Measurements from ENCODE around the gene KIFC1.
"Not testable (repeated sequence)": the region's sequence is repeated elsewhere in the genome, so short reads cannot be mapped to it uniquely, and the experiment has no call there.

Gene KIFC1

DNA sequence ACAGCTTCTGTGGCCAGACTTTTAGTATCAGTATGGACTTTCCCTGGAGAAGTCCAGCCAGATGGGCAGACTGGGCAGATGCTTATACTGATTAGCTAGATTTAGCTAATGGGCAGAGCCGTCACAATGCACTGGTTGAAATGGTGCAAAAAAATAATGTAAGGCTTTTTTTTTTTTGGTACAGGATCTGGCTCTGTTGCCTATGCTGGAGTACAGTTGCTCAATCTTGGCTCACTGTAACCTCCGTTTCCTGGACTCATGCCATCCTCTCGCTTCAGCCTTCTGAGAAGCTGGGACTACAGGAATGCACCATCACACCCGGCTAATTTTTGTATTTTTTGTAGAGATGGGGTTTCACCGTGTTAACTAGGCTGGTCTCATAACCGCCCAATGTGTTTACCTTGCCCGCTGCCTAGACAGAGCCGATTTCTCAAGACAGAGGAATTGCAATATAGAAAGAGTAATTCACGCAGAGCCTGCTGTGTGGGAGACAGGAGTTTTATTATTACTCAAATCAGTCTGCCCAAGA lies 16.4 kb upstream of the KIFC1 start:
- H3K4me1 ChIP-seq: no peaks in the 10 kb centered on the region
- no peak overlapping the region for H3K27ac ChIP-seq
- no peak overlapping the region for H3K4me2 ChIP-seq
- no peaks in the 10 kb centered on the region for H3K27me3 ChIP-seq
- no peak for TF ChIP-seq Cebpa-rat (IDR thresholded peaks at IDR 0.05)
- H3K9ac ChIP-seq: no peak overlapping the region
- no peak overlapping the region for H3K4me3 ChIP-seq
- H3K36me3 ChIP-seq: no peaks in the 10 kb centered on the region
- no peaks in the 10 kb centered on the region for H4K20me1 ChIP-seq
- no peaks in the 10 kb centered on the region for H3K9me3 ChIP-seq

DNA sequence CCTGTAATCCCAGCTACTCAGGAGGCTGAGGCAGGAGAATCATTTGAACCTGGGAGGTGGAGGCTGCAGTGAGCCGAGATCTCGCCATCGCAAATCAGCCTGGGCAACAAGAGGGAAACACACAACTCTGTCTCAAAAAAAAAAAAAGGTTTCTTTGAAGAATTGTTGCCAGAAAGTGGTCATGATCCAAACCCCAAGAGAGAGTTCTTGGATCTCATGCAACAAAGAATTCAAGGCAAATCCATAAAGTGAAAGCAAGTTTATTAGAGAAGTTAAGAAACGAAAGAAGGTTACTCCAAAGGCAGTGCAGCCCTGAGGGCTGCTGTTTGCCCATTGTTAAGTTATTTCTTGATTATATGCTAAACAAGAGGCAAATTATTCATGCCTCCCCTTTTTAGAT lies 14.5 kb upstream of the KIFC1 start:
- Histone ChIP-seq H4K20me1 (no peaks in the 10 kb centered on the region), H3K9me3 (no peaks in the 10 kb centered on the region), H3K4me1 (no peaks in the 10 kb centered on the region), H3K27me3 (no peaks in the 10 kb centered on the region), H3K27ac (no peak overlapping the region), H3K36me3 (no peaks in the 10 kb centered on the region), H3K9ac (no peak overlapping the region), H3K4me2 (no peak overlapping the region), H3K4me3 (no peak overlapping the region)
- TF ChIP-seq Cebpa-rat (IDR thresholded peaks at IDR 0.05): no peak

DNA sequence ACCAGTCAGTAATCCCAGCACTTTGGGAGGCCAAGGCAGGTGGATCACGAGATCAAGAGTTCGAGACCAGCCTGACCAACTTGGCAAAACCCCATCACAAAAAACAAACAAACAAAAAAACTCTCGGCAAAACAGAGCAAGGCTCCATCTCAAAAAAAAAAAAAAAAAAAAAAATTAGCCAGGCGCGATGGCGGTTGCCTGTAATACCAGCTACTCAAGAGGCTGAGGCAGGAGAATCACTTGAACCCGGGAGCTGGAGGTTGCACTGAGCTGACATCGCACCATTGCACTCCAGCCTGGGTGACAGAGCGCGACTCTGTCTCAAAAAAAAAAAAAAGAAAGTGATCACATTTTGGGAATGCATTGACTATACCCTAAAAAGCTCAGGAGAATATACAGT lies 12.4 kb upstream of the KIFC1 start:
- not testable (repeated sequence) for H3K9me3 ChIP-seq, H3K9ac ChIP-seq, H3K27ac ChIP-seq, H3K36me3 ChIP-seq, H3K4me1 ChIP-seq, H4K20me1 ChIP-seq, H3K4me2 ChIP-seq, H3K27me3 ChIP-seq, H3K4me3 ChIP-seq

DNA sequence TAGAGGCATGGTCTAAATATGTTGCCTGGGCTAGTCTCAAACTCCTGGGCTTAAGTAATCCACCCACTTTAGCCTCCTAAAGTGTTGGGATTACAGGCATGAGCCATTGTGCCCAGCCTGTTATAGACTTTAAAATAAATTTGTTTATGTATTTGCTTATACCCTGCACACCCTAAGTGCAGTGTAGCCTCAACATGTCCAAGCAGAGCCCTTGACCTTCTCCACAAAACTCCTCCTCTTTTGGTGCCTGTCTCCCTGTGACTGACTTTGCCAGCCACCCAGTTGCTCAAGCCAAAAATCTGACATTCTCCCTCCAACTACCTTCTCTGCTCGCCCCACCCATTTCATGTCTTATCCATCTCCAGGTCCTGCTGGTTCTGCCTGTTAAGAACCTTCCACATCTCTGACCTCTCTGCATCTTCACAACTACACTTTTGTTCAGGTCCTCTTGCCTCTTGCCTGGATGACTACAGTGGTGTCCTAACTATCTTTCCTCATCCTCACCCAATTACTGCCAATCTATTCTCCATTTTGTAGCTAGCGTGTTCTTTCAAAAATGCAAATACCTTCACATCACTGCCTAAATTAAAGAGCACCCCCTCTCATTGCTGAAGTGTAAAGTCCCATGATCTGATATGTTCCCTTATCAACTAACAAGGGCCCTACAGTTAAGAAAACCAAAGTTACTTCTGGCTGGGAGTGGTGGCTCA lies 11.2 kb upstream of the KIFC1 start:
- Histone ChIP-seq H3K9me3 (no peaks in the 10 kb centered on the region), H4K20me1 (no peaks in the 10 kb centered on the region), H3K36me3 (no peaks in the 10 kb centered on the region), H3K4me1 (no peaks in the 10 kb centered on the region), H3K9ac (no peak overlapping the region), H3K4me2 (no peak overlapping the region), H3K4me3 (no peak overlapping the region), H3K27ac (no peak overlapping the region), H3K27me3 (no peaks in the 10 kb centered on the region)
- TF ChIP-seq Cebpa-rat (IDR thresholded peaks at IDR 0.05): no peak

DNA sequence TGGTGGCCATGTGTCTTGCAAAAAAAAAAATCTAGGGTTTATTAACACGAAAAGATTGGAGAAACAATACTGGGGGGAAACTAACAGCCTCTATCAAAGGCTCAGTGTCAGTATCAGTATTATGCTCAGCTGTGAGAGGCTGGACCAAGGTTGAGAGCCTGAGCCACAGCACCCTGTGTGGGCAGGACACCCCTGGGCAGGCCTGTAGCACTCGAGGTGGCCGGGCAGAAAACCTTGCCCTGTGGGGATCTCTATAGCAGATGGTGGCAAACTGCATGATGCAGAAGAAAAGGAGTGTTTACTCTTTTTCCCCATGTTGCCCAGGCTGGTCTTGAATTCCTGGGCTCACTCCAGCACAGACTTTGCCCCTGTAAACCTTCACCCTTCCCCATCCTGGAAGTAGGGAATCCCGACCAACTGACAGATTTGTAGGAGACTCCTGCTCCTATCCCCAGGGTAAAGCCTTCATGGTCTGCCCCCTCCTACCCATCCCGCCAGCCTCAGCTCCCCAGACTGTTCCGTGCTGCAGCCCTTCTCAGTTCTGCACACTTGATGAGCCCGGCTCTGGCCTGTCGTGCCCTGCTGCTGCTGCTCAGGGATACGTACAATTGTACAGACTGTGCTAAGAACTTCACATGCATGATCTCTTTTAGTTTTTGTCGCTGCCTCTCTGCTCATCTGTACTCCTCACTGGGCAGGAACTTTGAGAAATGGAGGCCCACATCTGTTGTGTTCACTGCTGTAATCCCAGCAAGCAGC lies 8.0 kb upstream of the KIFC1 start:
- Histone ChIP-seq H3K9me3 (no peaks in the 10 kb centered on the region), H3K9ac (no peak overlapping the region), H4K20me1 (no peaks in the 10 kb centered on the region), H3K4me2 (no peak overlapping the region), H3K36me3 (no peaks in the 10 kb centered on the region), H3K27me3 (no peaks in the 10 kb centered on the region), H3K27ac (no peak overlapping the region), H3K4me1 (no peaks in the 10 kb centered on the region), H3K4me3 (no peak overlapping the region)
- no peak for TF ChIP-seq Cebpa-rat (IDR thresholded peaks at IDR 0.05)

DNA sequence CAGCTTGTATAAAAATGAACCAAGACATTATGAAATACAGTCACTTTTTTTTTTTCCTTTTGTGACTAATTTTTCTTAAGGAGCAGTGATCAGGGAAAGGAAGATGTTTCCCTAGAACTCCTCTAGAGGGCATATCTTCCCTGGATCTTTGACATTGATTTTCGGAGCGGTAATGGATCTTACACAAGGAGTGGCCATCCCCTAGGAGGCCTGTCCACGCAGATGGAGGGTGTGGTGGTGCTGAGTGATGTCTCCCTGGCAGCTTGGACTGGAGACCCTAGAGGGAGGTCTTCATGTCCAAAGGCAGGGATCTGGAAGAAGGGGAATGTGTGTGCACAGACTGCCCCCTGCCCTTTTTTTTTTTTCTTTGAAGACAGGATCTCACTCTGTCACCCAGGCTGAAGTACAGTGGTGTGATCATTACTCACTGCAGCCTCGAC lies 7.0 kb upstream of the KIFC1 start:
- Histone ChIP-seq H4K20me1 (no peaks in the 10 kb centered on the region), H3K4me3 (no peak overlapping the region), H3K9ac (no peak overlapping the region), H3K36me3 (no peaks in the 10 kb centered on the region), H3K27ac (no peak overlapping the region), H3K27me3 (no peaks in the 10 kb centered on the region), H3K4me2 (no peak overlapping the region), H3K4me1 (no peaks in the 10 kb centered on the region), H3K9me3 (no peaks in the 10 kb centered on the region)
- TF ChIP-seq Cebpa-rat (IDR thresholded peaks at IDR 0.05): no peak

DNA sequence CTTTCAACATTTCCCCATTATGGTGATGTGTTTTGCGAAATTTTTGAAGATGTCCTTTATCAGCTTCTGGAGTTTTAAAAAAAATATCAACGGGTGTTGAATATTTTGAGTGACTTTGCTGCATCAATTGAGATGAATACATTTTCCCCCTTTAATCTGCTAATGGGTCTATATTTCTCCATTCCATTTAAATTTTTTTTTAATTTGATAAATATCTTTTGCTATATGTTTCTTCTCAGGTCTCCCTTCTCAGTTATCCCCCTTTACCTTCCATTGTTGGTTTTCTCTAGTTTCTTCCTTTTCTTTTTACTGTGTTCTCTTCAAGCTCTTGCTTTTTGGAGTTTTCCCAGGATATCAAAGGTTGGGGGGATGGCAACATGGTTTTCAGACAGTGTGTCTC lies 1.4 kb upstream of the KIFC1 start:
- H3K9ac ChIP-seq: no peak overlapping the region
- no peaks in the 10 kb centered on the region for H3K27me3 ChIP-seq
- no peaks in the 10 kb centered on the region for H3K9me3 ChIP-seq
- H3K36me3 ChIP-seq: peaks cover 13% of the 10 kb centered on the region; the same call in 1 of the 2 replicates
- H3K27ac ChIP-seq: no peak overlapping the region
- peaks cover 33% of the 10 kb centered on the region for H3K4me1 ChIP-seq
- no peak overlapping the region for H3K4me3 ChIP-seq
- H3K4me2 ChIP-seq: no peak overlapping the region
- peaks cover 20% of the 10 kb centered on the region for H4K20me1 ChIP-seq
- no peak for TF ChIP-seq Cebpa-rat (IDR thresholded peaks at IDR 0.05)

DNA sequence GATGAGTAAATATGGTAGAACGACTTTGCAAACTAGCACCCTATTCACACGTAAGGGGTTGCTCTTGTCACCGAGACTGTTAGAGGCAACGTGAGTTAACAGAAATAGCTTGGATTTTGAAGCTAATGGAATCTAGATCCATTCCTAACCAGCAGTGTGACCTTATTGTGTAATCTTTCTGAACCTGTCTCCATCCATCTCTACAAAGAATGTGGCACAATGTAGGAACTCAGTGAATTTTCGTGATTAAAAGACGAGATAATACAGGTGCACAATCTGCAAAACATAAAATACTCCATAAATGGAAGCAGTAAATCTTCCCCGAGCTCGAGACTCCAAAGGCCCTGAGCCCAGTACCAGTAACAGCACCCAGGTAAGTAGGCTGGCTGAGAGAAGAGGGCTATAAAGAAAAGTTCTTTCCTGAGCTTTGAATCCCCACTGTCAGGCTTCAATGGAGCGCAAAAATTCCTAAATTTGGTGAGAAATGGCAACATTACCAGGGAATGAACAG lies 801 bp upstream of the KIFC1 start:
- H3K36me3 ChIP-seq: peaks cover 19% of the 10 kb centered on the region; the same call in 1 of the 2 replicates
- peak overlapping the region; percentile 62 for H3K4me2 ChIP-seq
- no peaks in the 10 kb centered on the region for H3K27me3 ChIP-seq
- TF ChIP-seq Cebpa-rat (IDR thresholded peaks at IDR 0.05): peak; percentile 23; the same call in 1 of the 2 replicates
- peaks cover 39% of the 10 kb centered on the region for H3K4me1 ChIP-seq
- H3K4me3 ChIP-seq: peak overlapping the region; percentile 88
- H3K27ac ChIP-seq: peak overlapping the region; percentile 77
- H3K9me3 ChIP-seq: no peaks in the 10 kb centered on the region
- peak overlapping the region; percentile 36; the same call in 1 of the 2 replicates for H3K9ac ChIP-seq
- peaks cover 27% of the 10 kb centered on the region for H4K20me1 ChIP-seq

DNA sequence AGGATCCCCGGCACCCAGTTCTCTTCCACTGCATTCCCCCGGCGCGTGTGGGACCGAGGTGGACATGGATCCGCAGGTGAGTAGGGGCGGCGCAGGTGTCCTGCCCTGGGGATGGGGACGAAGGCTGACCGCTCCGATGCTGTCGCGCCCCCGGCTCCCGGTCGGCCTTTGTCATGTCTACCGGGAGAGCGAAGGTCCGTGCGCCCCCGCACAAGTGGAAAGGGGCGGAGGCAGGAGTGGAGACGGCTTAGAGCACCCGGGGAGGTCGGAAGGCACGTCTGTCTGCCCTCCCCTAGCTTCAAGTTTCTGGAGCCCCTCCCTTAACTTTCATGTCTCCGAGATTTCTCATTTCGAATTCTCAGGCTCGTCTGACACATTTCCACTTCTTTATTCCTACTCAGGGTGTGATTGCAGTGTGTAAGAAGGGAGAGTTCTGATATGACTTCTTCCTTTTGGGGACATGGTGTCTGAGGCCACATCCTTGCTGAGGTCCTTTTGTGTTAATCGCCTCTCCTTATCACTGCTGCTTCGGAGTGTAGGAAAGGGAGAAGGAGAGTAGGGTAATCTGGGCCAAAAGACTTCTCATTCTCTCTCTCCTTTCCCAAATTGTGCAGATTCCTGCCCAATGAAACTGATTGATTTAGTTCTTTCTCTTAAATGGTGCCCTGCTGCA lies 435 bp downstream of the KIFC1 start:
- Histone ChIP-seq H3K4me1 (peaks cover 46% of the 10 kb centered on the region), H3K4me3 (peak overlapping the region; percentile 88), H3K27me3 (no peaks in the 10 kb centered on the region), H3K9me3 (no peaks in the 10 kb centered on the region), H4K20me1 (peaks cover 38% of the 10 kb centered on the region), H3K9ac (peak overlapping the region; percentile 85), H3K4me2 (peak overlapping the region; percentile 75), H3K36me3 (peaks cover 32% of the 10 kb centered on the region), H3K27ac (peak overlapping the region; percentile 88)
- no peak for TF ChIP-seq Cebpa-rat (IDR thresholded peaks at IDR 0.05)

All from BLaER1 (cell line).